Upper lobe of left lung (tissue), 6 donors: ENCODE results near the gene AKT2. TPM values are rescaled to one million over a fixed set of nuclear protein-coding genes. Genes with fewer than 3 reads are reported as not detected.

Experiments
- ATAC-seq, 2 donors: fragments of 200-7000 bp; cut with Tn5 transposase; one replicate each; pipeline ENCODE4 v1.9.1; 2022; ENCODE audit warnings: mild to moderate bottlenecking in 2 of 2, moderate library complexity in 2 of 2; ENCODE audit not compliant: low FRiP score in 2 of 2
- DNase-seq, 2 donors: peaks; one replicate each; pipeline ENCODE4 v3.0.0-alpha.2; 2019 to 2020
- H3K27ac ChIP-seq, 4 donors: fragments of 200-600 bp; sonication (generic); one replicate each; pipeline ENCODE4 v1.5.1; 2016 to 2019
- H3K27me3 ChIP-seq, 4 donors: fragments of 200-600 bp; sonication (generic); one replicate each; pipeline ENCODE4 v1.5.1; 2017 to 2019
- H3K36me3 ChIP-seq, 4 donors: fragments of 200-600 bp; sonication (generic); one replicate each; pipeline ENCODE4 v1.5.1; 2016 to 2019
- H3K4me1 ChIP-seq, 4 donors: fragments of 200-600 bp; sonication (generic); one replicate each; pipeline ENCODE4 v1.5.1; 2018 to 2019
- H3K4me3 ChIP-seq, 4 donors: fragments of 200-600 bp; sonication (generic); one replicate each; pipeline ENCODE4 v1.5.1; 2017 to 2019; ENCODE audit warnings: mild to moderate bottlenecking in 2 of 4, moderate library complexity in 1 of 4
- H3K9me3 ChIP-seq, 4 donors: fragments of 200-600 bp; sonication (generic); one replicate each; pipeline ENCODE4 v1.5.1; 2018 to 2019
- CTCF ChIP-seq, 6 experiments: fragments of 450-650 bp in 4 of 6; fragments of 200-600 bp in 2 of 6; sonication (generic) in 2 of 6; IDR thresholded peaks; one replicate each; pipeline ENCODE4 v1.5.1; 2016 to 2019; ENCODE audit warnings: antibody characterized with exemption in 6 of 6
- EP300 ChIP-seq, 4 donors: sonication (generic); formaldehyde crosslinking; IDR thresholded peaks; one replicate each; pipeline ENCODE4 v1.5.1; 2017; ENCODE audit warnings: antibody characterized with exemption in 4 of 4, control low read depth in 2 of 4
- POLR2A ChIP-seq, 4 donors: fragments of 450-650 bp; IDR thresholded peaks; one replicate each; pipeline ENCODE4 v1.5.1; 2016 to 2017; ENCODE audit warnings: antibody characterized with exemption in 4 of 4, mild to moderate bottlenecking in 2 of 4
- POLR2AphosphoS5 ChIP-seq, 2 donors: sonication (generic); formaldehyde crosslinking; IDR thresholded peaks; one replicate each; pipeline ENCODE4 v1.5.1; 2017; ENCODE audit warnings: antibody characterized with exemption in 2 of 2
- WGBS, 2 donors: methylation state at CpG; one replicate each; pipeline ENCODE4 v1.1.5; 2017 to 2018; 5-methylcytosine and 5-hydroxymethylcytosine counted together
- total RNA-seq, 6 donors: library from RNA; depleted of rRNA in 4 of 6; stranded (reverse); fragments of >200 nt in 4 of 6; gene quantifications; one replicate each; pipeline versions ENCODE4 v1.1.0 to v1.2.1, GENCODE V29; 2016 to 2021
- donor health status: DM: no; HTN: no; CAD: no; lungs with moderate emphysema.
- donor health status: DM: no; HTN: yes; CAD: no; lungs with severe emphysema.

AKT2 gene
- total RNA-seq, 6 donors from 2014 or later: 59.7 to 164 (median 105) TPM

GRCh38 chr19:40286971-40287421 is 1.9 kb upstream of the AKT2 start:
- ATAC-seq: no peak
- Histone ChIP-seq H3K4me3 (no peak overlapping the region), H3K9me3 (no peaks in the 10 kb centered on the region), H3K36me3 (peaks cover 0 to 4% (median 0%) of the 10 kb centered on the region in 4 donors), H3K27me3 (no peaks in the 10 kb centered on the region), H3K4me1 (peaks cover 17 to 32% (median 24%) of the 10 kb centered on the region in 4 donors), H3K27ac (peak overlapping the region in 2 of 4 donors; percentile 63 to 94)
- WGBS, 2 donors: 96 to 98% methylated on average over 8 of the region's 8 CpGs
- TF ChIP-seq EP300 (IDR thresholded peaks at IDR 0.05): no peak
- no peak for DNase-seq

GRCh38 chr19:40286235-40286970 is 1.3 kb upstream of the AKT2 start:
- no peak for ATAC-seq
- Histone ChIP-seq H3K27ac (peak overlapping the region; percentile 93 to 97 (median 94)), H3K36me3 (peaks cover 0 to 4% (median 0%) of the 10 kb centered on the region in 4 donors), H3K9me3 (no peaks in the 10 kb centered on the region), H3K27me3 (no peaks in the 10 kb centered on the region), H3K4me1 (peaks cover 23 to 38% (median 27%) of the 10 kb centered on the region in 4 donors), H3K4me3 (peak overlapping the region in 2 of 4 donors; percentile 83 to 86)
- TF ChIP-seq POLR2A (IDR thresholded peaks at IDR 0.05) (no peak), POLR2AphosphoS5 (IDR thresholded peaks at IDR 0.05) (no peak), CTCF (IDR thresholded peaks at IDR 0.05) (no peak), EP300 (IDR thresholded peaks at IDR 0.05) (no peak)
- DNase-seq: no peak
- WGBS, 2 donors: 72 to 80% methylated on average over 16 of the region's 16 CpGs

GRCh38 chr19:40285353-40286234 is 449 bp upstream of the AKT2 start:
- Histone ChIP-seq H3K9me3 (no peaks in the 10 kb centered on the region), H3K4me3 (peak overlapping the region; percentile 68 to 97 (median 84)), H3K27me3 (no peaks in the 10 kb centered on the region), H3K4me1 (peaks cover 31 to 47% (median 35%) of the 10 kb centered on the region in 4 donors), H3K36me3 (peaks cover 0 to 4% (median 0%) of the 10 kb centered on the region in 4 donors), H3K27ac (peak overlapping the region; percentile 93 to 97 (median 94))
- 14 to 17% methylated on average over 32 to 35 of the region's 42 CpGs for WGBS, 2 donors
- peak; percentile 95 to 99 for DNase-seq
- TF ChIP-seq EP300 (IDR thresholded peaks at IDR 0.05) (no peak), POLR2AphosphoS5 (IDR thresholded peaks at IDR 0.05) (peak; percentile 67 to 78), POLR2A (IDR thresholded peaks at IDR 0.05) (peak in 2 of 4 donors; percentile 49 to 65), CTCF (IDR thresholded peaks at IDR 0.05) (no peak)
- peak; percentile 97 to 98 for ATAC-seq

- no peak for DNase-seq
- 6 to 7% methylated on average over 4 of the region's 4 CpGs for WGBS, 2 donors
- H3K9me3 ChIP-seq: no peaks in the 10 kb centered on the region
- H3K27ac ChIP-seq: peak overlapping the region; percentile 93 to 97 (median 94)
- ATAC-seq: no peak
- no peaks in the 10 kb centered on the region for H3K27me3 ChIP-seq
- peaks cover 42 to 61% (median 47%) of the 10 kb centered on the region in 4 donors for H3K4me1 ChIP-seq
- TF ChIP-seq POLR2AphosphoS5 (IDR thresholded peaks at IDR 0.05) (no peak), EP300 (IDR thresholded peaks at IDR 0.05) (no peak), CTCF (IDR thresholded peaks at IDR 0.05) (no peak), POLR2A (IDR thresholded peaks at IDR 0.05) (no peak)
- peak overlapping the region; percentile 68 to 97 (median 84) for H3K4me3 ChIP-seq
- peaks cover 0 to 4% (median 0%) of the 10 kb centered on the region in 4 donors for H3K36me3 ChIP-seq
Measured at GRCh38 chr19:40284251-40284500, 969 bp downstream of the AKT2 start.
